ENCODE results near the gene GSTA5. TPM values are rescaled to one million over a fixed set of nuclear protein-coding genes. Genes with fewer than 3 reads are reported as not detected.
"Not testable (repeated sequence)": the region's sequence is repeated elsewhere in the genome, so short reads cannot be mapped to it uniquely, and the experiment has no call there.

Gene GSTA5
- total and polyA plus RNA-seq, 7 donors, result not detected

GRCh38 chr6:52788478-52788877 lies 52.1 kb downstream of the GSTA5 start:
- DNase-seq, result no peak
- WGBS, 2 donors, result 18 to 37% methylated on average over 3 of the region's 3 CpGs
- intact Hi-C loops (cut with DNase I), result no loop called here
- TF ChIP-seq POLR2AphosphoS5 (IDR thresholded peaks at IDR 0.05) (no peak), CTCF (IDR thresholded peaks at IDR 0.05) (no peak)
- H3K27ac ChIP-seq, result no peak overlapping the region
- no peak overlapping the region for H3K4me3 ChIP-seq
- no peaks in the 10 kb centered on the region for H3K36me3 ChIP-seq
- H3K4me1 ChIP-seq, result no peaks in the 10 kb centered on the region
- H3K27me3 ChIP-seq, result no peaks in the 10 kb centered on the region
- peaks cover 0 to 3% (median 0%) of the 10 kb centered on the region in 4 donors for H3K9me3 ChIP-seq

- Histone ChIP-seq H3K27me3 (no peaks in the 10 kb centered on the region), H3K4me1 (no peaks in the 10 kb centered on the region), H3K9me3 (peaks cover 0 to 3% (median 0%) of the 10 kb centered on the region in 4 donors), H3K4me3 (no peak overlapping the region), H3K36me3 (no peaks in the 10 kb centered on the region), H3K27ac (no peak overlapping the region)
- WGBS, 2 donors, result 18 to 50% methylated on average over 3 of the region's 3 CpGs
- no peak for TF ChIP-seq EP300 (IDR thresholded peaks at IDR 0.05)
- no peak for TF ChIP-seq POLR2AphosphoS5 (IDR thresholded peaks at IDR 0.05)
- no peak for TF ChIP-seq CTCF (IDR thresholded peaks at IDR 0.05)
- no peak for TF ChIP-seq POLR2A (IDR thresholded peaks at IDR 0.05)
- no peak for DNase-seq
- intact Hi-C loops (cut with DNase I), result loop anchor here (2.0 kb wide), 1 partner anchor 39 kb away; no protein-coding TSS in a partner anchor
These were observed 52.7 kb downstream of the GSTA5 start for GRCh38 chr6:52787917-52788316.

- no peaks in the 10 kb centered on the region for H3K27me3 ChIP-seq
- 92 to 96% methylated on average over 24 of the region's 24 CpGs for WGBS, 2 donors
- DNase-seq, result no peak
- no peak overlapping the region for H3K4me3 ChIP-seq
- no peak overlapping the region for H3K27ac ChIP-seq
- no peaks in the 10 kb centered on the region for H3K36me3 ChIP-seq
- intact Hi-C loops (cut with DNase I), result loop anchor here (2.0 kb wide), 1 partner anchor 40 kb away; no protein-coding TSS in a partner anchor
- TF ChIP-seq POLR2A (IDR thresholded peaks at IDR 0.05) (no peak), EP300 (IDR thresholded peaks at IDR 0.05) (no peak), CTCF (IDR thresholded peaks at IDR 0.05) (no peak), POLR2AphosphoS5 (IDR thresholded peaks at IDR 0.05) (no peak)
- H3K9me3 ChIP-seq, result no peaks in the 10 kb centered on the region
- no peaks in the 10 kb centered on the region for H3K4me1 ChIP-seq
These were observed 54.2 kb downstream of the GSTA5 start for GRCh38 chr6:52786249-52786956.

- H3K9me3 ChIP-seq; DNase-seq; intact Hi-C loops (cut with DNase I); H3K4me3 ChIP-seq; H3K4me1 ChIP-seq; H3K36me3 ChIP-seq; H3K27ac ChIP-seq; H3K27me3 ChIP-seq: not testable (repeated sequence)
- WGBS, 2 donors, result 6 to 47% methylated on average over 3 of the region's 3 CpGs
These were observed 57.8 kb downstream of the GSTA5 start for GRCh38 chr6:52782696-52783274.

- H3K27ac ChIP-seq; H3K4me3 ChIP-seq; H3K9me3 ChIP-seq; H3K4me1 ChIP-seq; H3K36me3 ChIP-seq; intact Hi-C loops (cut with DNase I); H3K27me3 ChIP-seq; DNase-seq: not testable (repeated sequence)
These were observed 58.4 kb downstream of the GSTA5 start for GRCh38 chr6:52782209-52782608.

Other genes with a start within 250 kb of the GSTA5 start
- gene TMEM14A, start 169.7 kb downstream of the GSTA5 start, total RNA-seq, result 10 to 100 TPM; 24.7 to 48.5 (median 41.2) TPM
- gene TMEM14A, start 169.7 kb downstream of the GSTA5 start, polyA plus RNA-seq, result 10 to 100 TPM; 18.5 to 25.2 (median 24.1) TPM
- not detected for gene GSTA2, start 77.3 kb downstream of the GSTA5 start, total RNA-seq
- gene GSTA2, start 77.3 kb downstream of the GSTA5 start, polyA plus RNA-seq, result not detected
- not detected for gene GSTA1, start 37.0 kb downstream of the GSTA5 start, total RNA-seq
- 10 to 100 TPM in 2 of 3 donors, under 1 TPM in 1; 0.10 to 19.4 (median 15.6) TPM for gene GSTA1, start 37.0 kb downstream of the GSTA5 start, polyA plus RNA-seq
- not detected for gene GSTA3, start 68.9 kb upstream of the GSTA5 start, total RNA-seq
- not detected for gene GSTA3, start 68.9 kb upstream of the GSTA5 start, polyA plus RNA-seq
- 10 to 100 TPM; 21.0 to 37.0 (median 32.0) TPM for gene GSTA4, start 154.5 kb upstream of the GSTA5 start, total RNA-seq
- gene GSTA4, start 154.5 kb upstream of the GSTA5 start, polyA plus RNA-seq, result 10 to 100 TPM; 15.6 to 18.0 (median 16.2) TPM
- gene CILK1, start 221.0 kb upstream of the GSTA5 start, total RNA-seq, result 10 to 100 TPM; 22.4 to 28.8 (median 23.9) TPM
- gene CILK1, start 221.0 kb upstream of the GSTA5 start, polyA plus RNA-seq, result 1 to 10 TPM; 6.6 to 9.7 (median 7.3) TPM
- 10 to 100 TPM; 41.9 to 63.1 (median 53.0) TPM for gene FBXO9, start 224.6 kb upstream of the GSTA5 start, total RNA-seq
- gene FBXO9, start 224.6 kb upstream of the GSTA5 start, polyA plus RNA-seq, result 10 to 100 TPM; 22.4 to 33.8 (median 29.4) TPM

All from sigmoid colon (tissue), 7 donors.